BJ (cell line): ENCODE results near the gene CDC7. TPM values are rescaled to one million over a fixed set of nuclear protein-coding genes. Genes with fewer than 3 reads are reported as not detected.

Source experiments
- CTCF ChIA-PET: fragments of 350-600 bp; formaldehyde crosslinking; extraction: SDS; loops from one replicate; lab custom pipeline; 2021; ENCODE audit warnings: antibody characterized with exemption, inconsistent platforms; lab: Yijun Ruan, JAX
- POLR2A ChIA-PET: fragments of 300-600 bp; sonication (Branson Sonifier 250); formaldehyde crosslinking; extraction: SDS; loops from one replicate; lab custom pipeline; 2021; ENCODE audit warnings: antibody characterized with exemption; lab: Charles Lee
- DNase-seq: peaks from one replicate; pipeline ENCODE4 v3.0.0-alpha.2; 2011; ENCODE audit warnings: low read depth
- H3K27me3 ChIP-seq: 2 replicates; pipeline ENCODE4 v1.6.0; 2011; ENCODE audit warnings: low read length; ENCODE audit not compliant: control insufficient read depth, insufficient read depth
- H3K36me3 ChIP-seq: 2 replicates; pipeline ENCODE4 v1.5.1; 2011; ENCODE audit warnings: low read length; ENCODE audit not compliant: control insufficient read depth, insufficient read depth
- H3K4me3 ChIP-seq: 2 replicates; pipeline ENCODE4 v1.5.1; 2011; ENCODE audit warnings: low read depth, mild to moderate bottlenecking, control low read depth, low read length
- CTCF ChIP-seq: IDR thresholded peaks from 2 replicates; pipeline ENCODE4 v1.5.1; 2011; ENCODE audit warnings: low read depth, mild to moderate bottlenecking, control low read depth, inconsistent platforms, low read length, moderate library complexity; ENCODE audit not compliant: insufficient read depth
- polyA plus RNA-seq: library from polyadenylated mRNA; depleted of rRNA; stranded (reverse); fragments of >200 nt; gene quantifications from 2 replicates; pipeline ENCODE4 v1.2.3, GENCODE V29; 2011; rRNA removed

CDC7 gene
- polyA plus RNA-seq, 1 experiment: 2.6 TPM

GRCh38 chr1:91572044-91572443 is 71.4 kb downstream of the CDC7 start:
- no peak for DNase-seq
- POLR2A ChIA-PET: no interaction called here
- CTCF ChIA-PET: no interaction called here
- no peaks in the 10 kb centered on the region for H3K27me3 ChIP-seq
- no peak overlapping the region for H3K4me3 ChIP-seq
- H3K36me3 ChIP-seq: no peaks in the 10 kb centered on the region
- no peak for TF ChIP-seq CTCF

Other genes with a start within 250 kb of the CDC7 start
- not detected in 2 replicates for gene HFM1, start 96.0 kb upstream of the CDC7 start, polyA plus RNA-seq